HG02610 (cell line): ENCODE measurements around the gene PHKB.
A peak's percentile ranks its signal among the peaks of the same experiment; 100 is the strongest.
"Not testable (repeated sequence)": the region's sequence is repeated elsewhere in the genome, so short reads cannot be mapped to it uniquely, and the experiment has no call there.

Experiments
- ATAC-seq: cut with Tn5 transposase; IDR thresholded peaks from one replicate; pipeline ENCODE4 v1.9.1; 2021; ENCODE audit warnings: mild to moderate bottlenecking, moderate library complexity; ENCODE audit not compliant: unreplicated experiment

Gene PHKB

GRCh38 chr16:47469227-47469626 is 8.1 kb downstream of the PHKB start:
- no peak for ATAC-seq

GRCh38 chr16:47470211-47470610 is 9.1 kb downstream of the PHKB start:
- ATAC-seq, result no peak

- ATAC-seq, result no peak
Measured at GRCh38 chr16:47470810-47471209, 9.7 kb downstream of the PHKB start.

GRCh38 chr16:47473004-47473403 is 11.9 kb downstream of the PHKB start:
- not testable (repeated sequence) for ATAC-seq

GRCh38 chr16:47473792-47474191 is 12.7 kb downstream of the PHKB start:
- ATAC-seq, result no peak

GRCh38 chr16:47475786-47476185 is 14.7 kb downstream of the PHKB start:
- ATAC-seq, result no peak

GRCh38 chr16:47476654-47477345 is 15.7 kb downstream of the PHKB start:
- ATAC-seq, result no peak

GRCh38 chr16:47477679-47478078 is 16.5 kb downstream of the PHKB start:
- no peak for ATAC-seq

- ATAC-seq, result no peak
Measured at GRCh38 chr16:47480410-47480809, 19.3 kb downstream of the PHKB start.

GRCh38 chr16:47481698-47482374 is 20.7 kb downstream of the PHKB start:
- ATAC-seq, result no peak

- ATAC-seq, result no peak
Measured at GRCh38 chr16:47483616-47484015, 22.5 kb downstream of the PHKB start.

GRCh38 chr16:47486856-47487255 is 25.7 kb downstream of the PHKB start:
- no peak for ATAC-seq

- no peak for ATAC-seq
Measured at GRCh38 chr16:47488051-47488450, 26.9 kb downstream of the PHKB start.

- no peak for ATAC-seq
Measured at GRCh38 chr16:47490471-47490870, 29.3 kb downstream of the PHKB start.

GRCh38 chr16:47492036-47492427 is 30.9 kb downstream of the PHKB start:
- no peak for ATAC-seq

GRCh38 chr16:47492428-47493377 is 31.6 kb downstream of the PHKB start:
- ATAC-seq, result peak; percentile 84

GRCh38 chr16:47493381-47494337 is 32.5 kb downstream of the PHKB start:
- peak; percentile 43 for ATAC-seq

GRCh38 chr16:47499080-47499699 is 38.1 kb downstream of the PHKB start:
- ATAC-seq, result no peak

- no peak for ATAC-seq
Measured at GRCh38 chr16:47499700-47500264, 38.7 kb downstream of the PHKB start.

- no peak for ATAC-seq
Measured at GRCh38 chr16:47503936-47504335, 42.8 kb downstream of the PHKB start.
